GM19099 (cell line): ENCODE data around the gene C19orf12.

Experiments used
- POLR2A ChIP-seq: IDR thresholded peaks from 3 replicates; pipeline ENCODE4 v1.6.1; 2011; ENCODE audit warnings: low read depth; ENCODE audit not compliant: insufficient read length; ENCODE audit errors: extremely low read depth

C19orf12 gene

GRCh38 chr19:29675650-29676186 is 39.3 kb downstream of the C19orf12 start:
- no peak for TF ChIP-seq POLR2A

- TF ChIP-seq POLR2A, result no peak
Measured at GRCh38 chr19:29675120-29675649, 39.9 kb downstream of the C19orf12 start.

GRCh38 chr19:29674374-29675119 is 40.5 kb downstream of the C19orf12 start:
- TF ChIP-seq POLR2A, result no peak

GRCh38 chr19:29673451-29674371 is 41.4 kb downstream of the C19orf12 start:
- TF ChIP-seq POLR2A, result no peak

- no peak for TF ChIP-seq POLR2A
Measured at GRCh38 chr19:29672933-29673336, 42.1 kb downstream of the C19orf12 start.

GRCh38 chr19:29672319-29672932 is 42.6 kb downstream of the C19orf12 start:
- TF ChIP-seq POLR2A, result no peak

GRCh38 chr19:29671393-29672160 is 43.5 kb downstream of the C19orf12 start:
- TF ChIP-seq POLR2A, result peak; percentile 30

GRCh38 chr19:29670255-29670654 is 44.8 kb downstream of the C19orf12 start:
- TF ChIP-seq POLR2A, result no peak

GRCh38 chr19:29668746-29669609 is 46.1 kb downstream of the C19orf12 start:
- TF ChIP-seq POLR2A, result no peak

GRCh38 chr19:29667901-29668341 is 47.1 kb downstream of the C19orf12 start:
- TF ChIP-seq POLR2A, result no peak

- no peak for TF ChIP-seq POLR2A
Measured at GRCh38 chr19:29667387-29667783, 47.7 kb downstream of the C19orf12 start.

- no peak for TF ChIP-seq POLR2A
Measured at GRCh38 chr19:29666578-29667386, 48.3 kb downstream of the C19orf12 start.
